GM12878 (cell line): ENCODE results near the gene NAXE. TPM values are rescaled to one million over a fixed set of nuclear protein-coding genes. Genes with fewer than 3 reads are reported as not detected.

ENCODE experiments used
- BRCA1 ChIP-seq: IDR thresholded peaks from 2 replicates; pipeline ENCODE4 v1.6.1; 2011; ENCODE audit warnings: low read depth, low read length, improper control_type of control experiment
- CBX3 ChIP-seq: fragments of 200-600 bp; sonication (generic); IDR thresholded peaks from 2 replicates; pipeline ENCODE4 v1.6.1; 2016; ENCODE audit warnings: low read depth, borderline replicate concordance
- CEBPB ChIP-seq, 2 experiments: fragments of 150-350 bp in 1 of 2; IDR thresholded peaks; 2 replicates each; pipeline ENCODE4 v1.6.1; 2012 to 2014; ENCODE audit warnings: low read depth in 2 of 2, low read length in 2 of 2, borderline replicate concordance in 1 of 2, inconsistent platforms in 1 of 2
- CREB1 ChIP-seq: IDR thresholded peaks from 2 replicates; pipeline ENCODE4 v1.6.1; 2012; ENCODE audit warnings: low read depth, mild to moderate bottlenecking, inconsistent platforms
- ETV6 ChIP-seq, 2 experiments: fragments of 450-650 bp in 1 of 2; IDR thresholded peaks in 1 of 2; conservative IDR thresholded peaks in 1 of 2; 2 replicates each; pipeline ENCODE4 v1.6.1; 2014; ENCODE audit warnings: antibody characterized with exemption in 1 of 2, borderline replicate concordance in 1 of 2, low read depth in 1 of 2, mild to moderate bottlenecking in 1 of 2, moderate library complexity in 1 of 2
- GATAD2B ChIP-seq: fragments of 450-650 bp; conservative IDR thresholded peaks from 2 replicates; pipeline ENCODE4 v1.6.1; 2017; ENCODE audit warnings: low read depth, mild to moderate bottlenecking, moderate library complexity
- HCFC1 ChIP-seq: fragments of 150-350 bp; IDR thresholded peaks from 2 replicates; pipeline ENCODE4 v1.6.1; 2014; ENCODE audit warnings: low read length
- IKZF2 ChIP-seq, 2 experiments: fragments of 450-650 bp; IDR thresholded peaks; 2 replicates each; pipeline ENCODE4 v1.6.1; 2017; ENCODE audit warnings: mild to moderate bottlenecking in 2 of 2, moderate library complexity in 2 of 2
- NFXL1 ChIP-seq: fragments of 450-650 bp; IDR thresholded peaks from 2 replicates; pipeline ENCODE4 v1.6.1; 2017; ENCODE audit warnings: antibody characterized with exemption, mild to moderate bottlenecking, borderline replicate concordance
- POU2F2 ChIP-seq: IDR thresholded peaks from 3 replicates; pipeline ENCODE4 v1.6.1; 2011; ENCODE audit warnings: low read depth, mild to moderate bottlenecking, low read length, borderline replicate concordance
- RB1 ChIP-seq: fragments of 450-650 bp; formaldehyde crosslinking; IDR thresholded peaks from 2 replicates; pipeline ENCODE4 v1.6.1; 2017; ENCODE audit warnings: mild to moderate bottlenecking, borderline replicate concordance
- SMARCA5 ChIP-seq: fragments of 450-650 bp; IDR thresholded peaks from 2 replicates; pipeline ENCODE4 v1.6.1; 2017; ENCODE audit warnings: mild to moderate bottlenecking
- ZNF24 ChIP-seq: fragments of 450-650 bp; IDR thresholded peaks from 2 replicates; pipeline ENCODE4 v1.6.1; 2017; ENCODE audit warnings: antibody characterized with exemption, mild to moderate bottlenecking
- ZSCAN29 ChIP-seq: fragments of 450-650 bp; IDR thresholded peaks from 2 replicates; pipeline ENCODE4 v1.6.1; 2017; ENCODE audit warnings: mild to moderate bottlenecking, moderate library complexity
- polyA plus RNA-seq, 11 experiments: library from polyadenylated mRNA; depleted of rRNA in 4 of 11; unstranded in 6 of 11; stranded (reverse) in 5 of 11; fragments of >200 nt; fragmentation: Nextera tagmentation in 4 of 11; fragmentation: Illumina TruSeq in 1 of 11; extraction: Ambion mirVana in 4 of 11; extraction: Trizol in 1 of 11; gene quantifications; 1 replicate in 1 of 11; 2 replicates in 10 of 11; pipeline versions ENCODE4 v1.2.1 to v1.2.3, GENCODE V29; 2011 to 2016; ENCODE audit warnings: inconsistent platforms in 2 of 11, missing spikeins in 2 of 11, low read depth in 1 of 11
- total RNA-seq, 4 experiments: library from RNA; depleted of rRNA in 3 of 4; stranded (reverse); fragments of >200 nt in 3 of 4; fragmentation: Illumina TruSeq in 1 of 4; extraction: Trizol in 1 of 4; gene quantifications; 2 replicates each; pipeline versions ENCODE4 v1.2.1 to v1.2.3, GENCODE V29; 2013 to 2021
- TF ChIP-seq, protein P1 (sequence below): fragments of 450-650 bp; IDR thresholded peaks from 2 replicates; pipeline ENCODE4 v1.6.1; 2018; ENCODE audit warnings: borderline replicate concordance, mild to moderate bottlenecking; ENCODE audit not compliant: partially characterized antibody
- TF ChIP-seq, protein P2 (sequence below): IDR thresholded peaks from 2 replicates; pipeline ENCODE4 v1.6.1; 2011; ENCODE audit warnings: low read depth, low read length, improper control_type of control experiment, borderline replicate concordance
- TF ChIP-seq, protein P3 (sequence below): fragments of 150-350 bp; IDR thresholded peaks from 2 replicates; pipeline ENCODE4 v1.6.1; 2014; ENCODE audit warnings: mild to moderate bottlenecking, low read depth, low read length
- TF ChIP-seq, protein P4 (sequence below): fragments of 450-650 bp; IDR thresholded peaks from 2 replicates; pipeline ENCODE4 v1.6.1; 2017; ENCODE audit warnings: mild to moderate bottlenecking, moderate library complexity
- TF ChIP-seq, protein P5 (sequence below): fragments of 450-650 bp; IDR thresholded peaks from 2 replicates; pipeline ENCODE4 v1.6.1; 2017; ENCODE audit warnings: borderline replicate concordance

NAXE gene
- total and polyA plus RNA-seq, 10 of the 15 experiments (the other 5 are each of a cell fraction or from before 2014, with no cell fraction given) = 17.8 to 93.3 (median 68.8) TPM

DNA sequence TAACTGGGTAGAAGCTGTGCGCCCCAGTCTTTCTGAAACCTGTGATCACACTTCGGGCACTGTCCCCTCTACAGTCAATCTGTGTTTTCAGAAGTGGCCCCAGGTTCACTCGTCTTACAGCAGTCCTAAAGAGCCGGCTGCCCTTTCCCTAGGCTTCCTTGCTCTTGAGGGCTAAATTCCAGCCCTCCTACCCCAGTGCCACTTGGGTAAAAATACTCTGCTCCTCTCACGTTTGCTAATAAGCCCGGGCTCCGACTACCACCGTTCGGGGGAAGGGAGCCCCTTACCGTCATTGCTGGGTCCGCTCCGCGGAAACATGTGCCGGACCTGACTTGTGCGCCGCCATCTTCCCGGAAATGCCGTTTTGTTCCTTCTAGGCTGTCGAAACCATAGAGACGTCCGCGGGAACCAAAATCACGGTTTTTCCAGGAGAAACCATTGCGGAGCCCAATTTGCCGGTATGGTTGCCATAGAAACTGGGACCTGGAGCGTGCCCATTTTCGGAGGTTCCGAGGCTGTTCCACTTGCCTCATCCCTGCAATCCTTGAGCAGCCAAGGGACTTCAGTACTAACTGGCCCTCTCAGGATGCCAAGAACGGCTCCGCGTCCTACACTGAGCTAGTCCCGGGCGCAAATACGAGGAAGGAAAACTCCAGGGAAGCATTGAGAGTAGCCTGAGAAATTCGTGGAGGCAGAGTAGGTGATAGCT, 9.7 kb downstream of the NAXE start, which contains the start of gene GPATCH4 (continued):
- peak in 1 of 2 experiments; percentile 63; a peak in 1 of 4 replicates for TF ChIP-seq ETV6 (conservative IDR thresholded peaks at IDR 0.05 in 1 of 2, IDR thresholded peaks at IDR 0.05 in 1 of 2; ENCODE audit: borderline replicate concordance in 1 of 2, low read depth in 1 of 2)
- TF ChIP-seq ZNF24 = no peak
- TF ChIP-seq HCFC1 = peak; percentile 67
- TF ChIP-seq, protein P1, sequence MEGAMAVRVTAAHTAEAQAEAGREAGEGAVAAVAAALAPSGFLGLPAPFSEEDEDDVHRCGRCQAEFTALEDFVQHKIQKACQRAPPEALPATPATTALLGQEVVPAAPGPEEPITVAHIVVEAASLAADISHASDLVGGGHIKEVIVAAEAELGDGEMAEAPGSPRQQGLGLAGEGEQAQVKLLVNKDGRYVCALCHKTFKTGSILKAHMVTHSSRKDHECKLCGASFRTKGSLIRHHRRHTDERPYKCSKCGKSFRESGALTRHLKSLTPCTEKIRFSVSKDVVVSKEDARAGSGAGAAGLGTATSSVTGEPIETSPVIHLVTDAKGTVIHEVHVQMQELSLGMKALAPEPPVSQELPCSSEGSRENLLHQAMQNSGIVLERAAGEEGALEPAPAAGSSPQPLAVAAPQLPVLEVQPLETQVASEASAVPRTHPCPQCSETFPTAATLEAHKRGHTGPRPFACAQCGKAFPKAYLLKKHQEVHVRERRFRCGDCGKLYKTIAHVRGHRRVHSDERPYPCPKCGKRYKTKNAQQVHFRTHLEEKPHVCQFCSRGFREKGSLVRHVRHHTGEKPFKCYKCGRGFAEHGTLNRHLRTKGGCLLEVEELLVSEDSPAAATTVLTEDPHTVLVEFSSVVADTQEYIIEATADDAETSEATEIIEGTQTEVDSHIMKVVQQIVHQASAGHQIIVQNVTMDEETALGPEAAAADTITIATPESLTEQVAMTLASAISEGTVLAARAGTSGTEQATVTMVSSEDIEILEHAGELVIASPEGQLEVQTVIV = peak; percentile 35
- TF ChIP-seq BRCA1 = no peak
- no peak for TF ChIP-seq CEBPB (IDR thresholded peaks at IDR 0.05; ENCODE audit: borderline replicate concordance in 1 of 2, low read depth in 2 of 2, low read length in 2 of 2)
- TF ChIP-seq NFXL1 = no peak
- TF ChIP-seq RB1 = peak; percentile 80; the same call in 1 of the 2 replicates
- TF ChIP-seq, protein P2, sequence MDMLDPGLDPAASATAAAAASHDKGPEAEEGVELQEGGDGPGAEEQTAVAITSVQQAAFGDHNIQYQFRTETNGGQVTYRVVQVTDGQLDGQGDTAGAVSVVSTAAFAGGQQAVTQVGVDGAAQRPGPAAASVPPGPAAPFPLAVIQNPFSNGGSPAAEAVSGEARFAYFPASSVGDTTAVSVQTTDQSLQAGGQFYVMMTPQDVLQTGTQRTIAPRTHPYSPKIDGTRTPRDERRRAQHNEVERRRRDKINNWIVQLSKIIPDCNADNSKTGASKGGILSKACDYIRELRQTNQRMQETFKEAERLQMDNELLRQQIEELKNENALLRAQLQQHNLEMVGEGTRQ = no peak
- TF ChIP-seq POU2F2 = peak; percentile 74; the same call in 2 of the 3 replicates
- TF ChIP-seq SMARCA5 = no peak
- TF ChIP-seq, protein P3, sequence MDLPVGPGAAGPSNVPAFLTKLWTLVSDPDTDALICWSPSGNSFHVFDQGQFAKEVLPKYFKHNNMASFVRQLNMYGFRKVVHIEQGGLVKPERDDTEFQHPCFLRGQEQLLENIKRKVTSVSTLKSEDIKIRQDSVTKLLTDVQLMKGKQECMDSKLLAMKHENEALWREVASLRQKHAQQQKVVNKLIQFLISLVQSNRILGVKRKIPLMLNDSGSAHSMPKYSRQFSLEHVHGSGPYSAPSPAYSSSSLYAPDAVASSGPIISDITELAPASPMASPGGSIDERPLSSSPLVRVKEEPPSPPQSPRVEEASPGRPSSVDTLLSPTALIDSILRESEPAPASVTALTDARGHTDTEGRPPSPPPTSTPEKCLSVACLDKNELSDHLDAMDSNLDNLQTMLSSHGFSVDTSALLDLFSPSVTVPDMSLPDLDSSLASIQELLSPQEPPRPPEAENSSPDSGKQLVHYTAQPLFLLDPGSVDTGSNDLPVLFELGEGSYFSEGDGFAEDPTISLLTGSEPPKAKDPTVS = no peak
- TF ChIP-seq GATAD2B = peak; percentile 19
- TF ChIP-seq CBX3 = no peak
- no peak for TF ChIP-seq ZSCAN29
- TF ChIP-seq CREB1 = no peak
- TF ChIP-seq IKZF2 (IDR thresholded peaks at IDR 0.05) = peak; percentile 44 to 64; a peak in 3 of 4 replicates
- TF ChIP-seq, protein P4, sequence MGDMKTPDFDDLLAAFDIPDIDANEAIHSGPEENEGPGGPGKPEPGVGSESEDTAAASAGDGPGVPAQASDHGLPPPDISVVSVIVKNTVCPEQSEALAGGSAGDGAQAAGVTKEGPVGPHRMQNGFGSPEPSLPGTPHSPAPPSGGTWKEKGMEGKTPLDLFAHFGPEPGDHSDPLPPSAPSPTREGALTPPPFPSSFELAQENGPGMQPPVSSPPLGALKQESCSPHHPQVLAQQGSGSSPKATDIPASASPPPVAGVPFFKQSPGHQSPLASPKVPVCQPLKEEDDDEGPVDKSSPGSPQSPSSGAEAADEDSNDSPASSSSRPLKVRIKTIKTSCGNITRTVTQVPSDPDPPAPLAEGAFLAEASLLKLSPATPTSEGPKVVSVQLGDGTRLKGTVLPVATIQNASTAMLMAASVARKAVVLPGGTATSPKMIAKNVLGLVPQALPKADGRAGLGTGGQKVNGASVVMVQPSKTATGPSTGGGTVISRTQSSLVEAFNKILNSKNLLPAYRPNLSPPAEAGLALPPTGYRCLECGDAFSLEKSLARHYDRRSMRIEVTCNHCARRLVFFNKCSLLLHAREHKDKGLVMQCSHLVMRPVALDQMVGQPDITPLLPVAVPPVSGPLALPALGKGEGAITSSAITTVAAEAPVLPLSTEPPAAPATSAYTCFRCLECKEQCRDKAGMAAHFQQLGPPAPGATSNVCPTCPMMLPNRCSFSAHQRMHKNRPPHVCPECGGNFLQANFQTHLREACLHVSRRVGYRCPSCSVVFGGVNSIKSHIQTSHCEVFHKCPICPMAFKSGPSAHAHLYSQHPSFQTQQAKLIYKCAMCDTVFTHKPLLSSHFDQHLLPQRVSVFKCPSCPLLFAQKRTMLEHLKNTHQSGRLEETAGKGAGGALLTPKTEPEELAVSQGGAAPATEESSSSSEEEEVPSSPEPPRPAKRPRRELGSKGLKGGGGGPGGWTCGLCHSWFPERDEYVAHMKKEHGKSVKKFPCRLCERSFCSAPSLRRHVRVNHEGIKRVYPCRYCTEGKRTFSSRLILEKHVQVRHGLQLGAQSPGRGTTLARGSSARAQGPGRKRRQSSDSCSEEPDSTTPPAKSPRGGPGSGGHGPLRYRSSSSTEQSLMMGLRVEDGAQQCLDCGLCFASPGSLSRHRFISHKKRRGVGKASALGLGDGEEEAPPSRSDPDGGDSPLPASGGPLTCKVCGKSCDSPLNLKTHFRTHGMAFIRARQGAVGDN = peak; percentile 87
- TF ChIP-seq, protein P5, sequence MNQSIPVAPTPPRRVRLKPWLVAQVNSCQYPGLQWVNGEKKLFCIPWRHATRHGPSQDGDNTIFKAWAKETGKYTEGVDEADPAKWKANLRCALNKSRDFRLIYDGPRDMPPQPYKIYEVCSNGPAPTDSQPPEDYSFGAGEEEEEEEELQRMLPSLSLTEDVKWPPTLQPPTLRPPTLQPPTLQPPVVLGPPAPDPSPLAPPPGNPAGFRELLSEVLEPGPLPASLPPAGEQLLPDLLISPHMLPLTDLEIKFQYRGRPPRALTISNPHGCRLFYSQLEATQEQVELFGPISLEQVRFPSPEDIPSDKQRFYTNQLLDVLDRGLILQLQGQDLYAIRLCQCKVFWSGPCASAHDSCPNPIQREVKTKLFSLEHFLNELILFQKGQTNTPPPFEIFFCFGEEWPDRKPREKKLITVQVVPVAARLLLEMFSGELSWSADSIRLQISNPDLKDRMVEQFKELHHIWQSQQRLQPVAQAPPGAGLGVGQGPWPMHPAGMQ = no peak
